Neuronal stem cell (in vitro differentiated cells): Measurements from ENCODE around the gene CAPNS2.

Experiments used
- DNase-seq: peaks from one replicate; pipeline ENCODE4 v3.0.0-alpha.2; 2013; ENCODE audit warnings: low spot score
- H2AFZ ChIP-seq: one replicate; pipeline ENCODE4 v1.6.1; 2013; ENCODE audit warnings: mild to moderate bottlenecking, low read length, inconsistent platforms
- H2AK5ac ChIP-seq: 2 replicates; pipeline ENCODE4 v1.6.1; 2013; ENCODE audit warnings: low read depth, mild to moderate bottlenecking, inconsistent platforms, low read length, moderate library complexity, mixed read lengths
- H2BK120ac ChIP-seq: 2 replicates; pipeline ENCODE4 v1.6.1; 2013; ENCODE audit warnings: low read depth, mild to moderate bottlenecking, inconsistent platforms, low read length, moderate library complexity, mixed read lengths
- H2BK12ac ChIP-seq: one replicate; pipeline ENCODE4 v1.6.1; 2013; ENCODE audit warnings: low read length, inconsistent platforms
- H2BK15ac ChIP-seq: 2 replicates; pipeline ENCODE4 v1.6.1; 2013; ENCODE audit warnings: mild to moderate bottlenecking, low read length, inconsistent platforms, mixed read lengths
- H2BK5ac ChIP-seq: one replicate; pipeline ENCODE4 v1.6.1; 2013; ENCODE audit warnings: inconsistent platforms, mild to moderate bottlenecking, low read length, moderate library complexity
- H3K14ac ChIP-seq: one replicate; pipeline ENCODE4 v1.6.1; 2013; ENCODE audit warnings: low read length, inconsistent platforms
- H3K18ac ChIP-seq: 2 replicates; pipeline ENCODE4 v1.6.1; 2013; ENCODE audit warnings: low read length, inconsistent platforms
- H3K23ac ChIP-seq: 2 replicates; pipeline ENCODE4 v1.6.1; 2013; ENCODE audit warnings: low read depth, mild to moderate bottlenecking, mixed read lengths, low read length, inconsistent platforms; ENCODE audit not compliant: poor library complexity
- H3K27ac ChIP-seq: replicated peaks from 3 replicates; pipeline ENCODE4 v1.5.1; 2013; ENCODE audit warnings: low read length, inconsistent platforms
- H3K27me3 ChIP-seq, 3 experiments: 2 replicates each; pipeline ENCODE4 v1.6.1; 2013; ENCODE audit warnings: low read length in 3 of 3, mild to moderate bottlenecking in 2 of 3, inconsistent platforms in 1 of 3, low read depth in 1 of 3, mixed read lengths in 1 of 3, moderate library complexity in 1 of 3; ENCODE audit not compliant: control insufficient read depth in 3 of 3, insufficient read depth in 3 of 3
- H3K36me3 ChIP-seq, 2 donors: replicated peaks in 1 of 2; 2 replicates each; pipeline ENCODE4 v1.6.1; 2013; ENCODE audit warnings: low read length in 2 of 2; ENCODE audit not compliant: control insufficient read depth in 2 of 2, insufficient read depth in 2 of 2
- H3K4ac ChIP-seq: 2 replicates; pipeline ENCODE4 v1.6.1; 2013; ENCODE audit warnings: inconsistent platforms, mild to moderate bottlenecking, low read length, moderate library complexity
- H3K4me1 ChIP-seq, 2 donors: 1 replicate in 1 of 2; 2 replicates in 1 of 2; pipeline ENCODE4 v1.6.1; 2013; ENCODE audit warnings: low read length in 2 of 2, low read depth in 1 of 2; ENCODE audit not compliant: control insufficient read depth in 2 of 2, insufficient read depth in 1 of 2
- H3K4me2 ChIP-seq: one replicate; pipeline ENCODE4 v1.6.1; 2013; ENCODE audit warnings: mild to moderate bottlenecking, low read length, inconsistent platforms; ENCODE audit not compliant: insufficient read depth, poor library complexity, severe bottlenecking
- H3K4me3 ChIP-seq, 2 donors: 2 replicates each; pipeline ENCODE4 v1.5.1; 2013; ENCODE audit warnings: low read length in 2 of 2, mild to moderate bottlenecking in 2 of 2, inconsistent platforms in 1 of 2, moderate library complexity in 1 of 2
- H3K79me1 ChIP-seq: one replicate; pipeline ENCODE4 v1.6.1; 2013; ENCODE audit warnings: low read depth, mild to moderate bottlenecking, inconsistent platforms, low read length, moderate library complexity
- H3K9ac ChIP-seq: one replicate; pipeline ENCODE4 v1.6.1; 2013; ENCODE audit warnings: mild to moderate bottlenecking, low read depth, low read length, inconsistent platforms; ENCODE audit not compliant: poor library complexity
- H3K9me3 ChIP-seq, 2 donors: replicated peaks in 1 of 2; 2 replicates each; pipeline versions ENCODE3 to v1.6.1; 2013; ENCODE audit warnings: low read length in 2 of 2, mild to moderate bottlenecking in 2 of 2, inconsistent platforms in 1 of 2, low read depth in 1 of 2, mixed read lengths in 1 of 2, moderate library complexity in 1 of 2; ENCODE audit not compliant: control insufficient read depth in 2 of 2, insufficient read depth in 1 of 2
- H4K8ac ChIP-seq: one replicate; pipeline ENCODE4 v1.6.1; 2013; ENCODE audit warnings: low read depth, mild to moderate bottlenecking, inconsistent platforms, low read length, moderate library complexity
- H4K91ac ChIP-seq: one replicate; pipeline ENCODE4 v1.6.1; 2013; ENCODE audit warnings: low read length, low read depth, mild to moderate bottlenecking, inconsistent platforms; ENCODE audit not compliant: poor library complexity
- WGBS, 2 donors: extraction: QIAGEN DNeasy Blood & Tissue Kit; methylation state at CpG; one replicate each; pipeline ENCODE4 v1.1.7; 2013; ENCODE audit warnings: missing lambda C conversion rate in 2 of 2, mixed read lengths in 1 of 2; ENCODE audit not compliant: insufficient read length in 2 of 2, insufficient replicate concordance in 1 of 2; ENCODE audit errors: extremely low coverage in 2 of 2; 5-methylcytosine and 5-hydroxymethylcytosine counted together

The CAPNS2 gene

GRCh38 chr16:55543472-55543871 lies 23.0 kb upstream of the CAPNS2 start:
- H2AK5ac ChIP-seq = no peak overlapping the region
- no peak overlapping the region for H2BK12ac ChIP-seq
- no peak overlapping the region for H2BK5ac ChIP-seq
- H2BK120ac ChIP-seq = no peak overlapping the region
- H3K9ac ChIP-seq = no peak overlapping the region
- no peak overlapping the region for H3K4me2 ChIP-seq
- no peaks in the 10 kb centered on the region for H3K27me3 ChIP-seq
- no peaks in the 10 kb centered on the region for H3K36me3 ChIP-seq
- no peak overlapping the region for H3K18ac ChIP-seq
- no peak overlapping the region for H3K4ac ChIP-seq
- no peaks in the 10 kb centered on the region for H3K79me1 ChIP-seq
- H3K9me3 ChIP-seq = no peaks in the 10 kb centered on the region
- H3K14ac ChIP-seq = no peak overlapping the region
- H4K8ac ChIP-seq = no peak overlapping the region
- no peak overlapping the region for H3K23ac ChIP-seq
- no CpG with 5 or more reads among the region's 2 CpGs for WGBS, 2 donors
- no peak overlapping the region for H3K4me3 ChIP-seq
- no peak overlapping the region for H2BK15ac ChIP-seq
- no peak overlapping the region for H4K91ac ChIP-seq
- DNase-seq = no peak
- peaks cover 0 to 2% of the 10 kb centered on the region in 2 donors for H3K4me1 ChIP-seq
- H3K27ac ChIP-seq = no peak overlapping the region
- no peak overlapping the region for H2AFZ ChIP-seq

GRCh38 chr16:55552621-55553020 lies 13.9 kb upstream of the CAPNS2 start:
- H3K27ac ChIP-seq = no peak overlapping the region
- DNase-seq = no peak

DNA sequence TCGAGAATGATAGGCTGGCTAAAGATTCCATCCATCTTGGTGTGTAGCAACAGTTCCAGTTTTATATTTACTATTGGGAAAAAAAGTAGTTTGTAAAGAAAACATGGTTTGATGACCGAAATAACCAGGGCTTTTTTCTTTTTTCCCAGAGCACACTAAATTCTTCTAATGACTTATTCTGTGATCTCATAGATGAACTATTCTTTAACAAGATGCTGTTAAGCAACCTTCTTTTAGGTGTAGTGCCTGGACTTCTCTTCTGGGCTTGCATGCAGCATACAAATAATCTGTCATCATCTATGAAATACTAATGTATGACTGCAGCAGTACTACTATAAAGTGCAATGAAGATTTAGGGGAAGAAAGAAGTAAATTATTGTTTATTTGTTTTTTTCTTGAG lies 11.0 kb upstream of the CAPNS2 start:
- Histone ChIP-seq H3K27me3 (no peaks in the 10 kb centered on the region), H2AK5ac (no peak overlapping the region), H3K4me3 (no peak overlapping the region), H2BK5ac (no peak overlapping the region), H4K8ac (no peak overlapping the region), H3K79me1 (no peaks in the 10 kb centered on the region), H2BK120ac (no peak overlapping the region), H3K4me2 (no peak overlapping the region), H2BK12ac (no peak overlapping the region), H2AFZ (no peak overlapping the region), H2BK15ac (no peak overlapping the region), H3K9ac (no peak overlapping the region), H3K14ac (no peak overlapping the region), H3K9me3 (peaks cover 0 to 8% of the 10 kb centered on the region in 2 donors), H3K4me1 (no peaks in the 10 kb centered on the region), H4K91ac (no peak overlapping the region), H3K18ac (no peak overlapping the region), H3K23ac (no peak overlapping the region), H3K36me3 (no peaks in the 10 kb centered on the region), H3K27ac (no peak overlapping the region), H3K4ac (no peak overlapping the region)
- WGBS, 2 donors = no CpG with 5 or more reads among the region's 2 CpGs
- no peak for DNase-seq

More at GRCh38 chr16:55552621-55553020, 13.9 kb upstream of the CAPNS2 start:
- peaks cover 0 to 8% of the 10 kb centered on the region in 2 donors for H3K9me3 ChIP-seq
- no peak overlapping the region for H3K4me3 ChIP-seq
- H3K4ac ChIP-seq = no peak overlapping the region
- H3K27me3 ChIP-seq = no peaks in the 10 kb centered on the region
- no peak overlapping the region for H3K4me2 ChIP-seq
- no peak overlapping the region for H2BK12ac ChIP-seq
- no peak overlapping the region for H3K23ac ChIP-seq
- no peak overlapping the region for H4K91ac ChIP-seq
- no peaks in the 10 kb centered on the region for H3K36me3 ChIP-seq
- H2BK15ac ChIP-seq = no peak overlapping the region
- H3K79me1 ChIP-seq = no peaks in the 10 kb centered on the region
- no peak overlapping the region for H4K8ac ChIP-seq
- no peak overlapping the region for H2BK5ac ChIP-seq
- no peak overlapping the region for H3K18ac ChIP-seq
- H2AK5ac ChIP-seq = no peak overlapping the region
- H2AFZ ChIP-seq = no peak overlapping the region
- H3K9ac ChIP-seq = no peak overlapping the region
- H3K4me1 ChIP-seq = no peaks in the 10 kb centered on the region
- H3K14ac ChIP-seq = no peak overlapping the region
- no peak overlapping the region for H2BK120ac ChIP-seq

- no peaks in the 10 kb centered on the region for H3K36me3 ChIP-seq
- DNase-seq = no peak
- H3K4ac ChIP-seq = no peak overlapping the region
- no peak overlapping the region for H2BK12ac ChIP-seq
- no peaks in the 10 kb centered on the region for H3K27me3 ChIP-seq
- no peak overlapping the region for H2BK15ac ChIP-seq
- H3K4me2 ChIP-seq = no peak overlapping the region
- H3K14ac ChIP-seq = no peak overlapping the region
- H2BK120ac ChIP-seq = no peak overlapping the region
- H3K9ac ChIP-seq = no peak overlapping the region
- no peaks in the 10 kb centered on the region for H3K4me1 ChIP-seq
- H4K8ac ChIP-seq = no peak overlapping the region
- no peaks in the 10 kb centered on the region for H3K79me1 ChIP-seq
- H3K9me3 ChIP-seq = peaks cover 0 to 8% of the 10 kb centered on the region in 2 donors
- H3K27ac ChIP-seq = no peak overlapping the region
- no peak overlapping the region for H2AK5ac ChIP-seq
- no peak overlapping the region for H3K4me3 ChIP-seq
- H2AFZ ChIP-seq = no peak overlapping the region
- H3K18ac ChIP-seq = no peak overlapping the region
- no peak overlapping the region for H3K23ac ChIP-seq
- no peak overlapping the region for H4K91ac ChIP-seq
- H2BK5ac ChIP-seq = no peak overlapping the region
Observed at GRCh38 chr16:55557186-55557585, 9.3 kb upstream of the CAPNS2 start.
